Globus pallidus (tissue), 1 donor: ENCODE data around the gene KCTD7.
"Not testable (repeated sequence)": the region's sequence is repeated elsewhere in the genome, so short reads cannot be mapped to it uniquely, and the experiment has no call there.

Experiments
- DNase-seq: peaks from one replicate; pipeline ENCODE4 v3.0.0-alpha.2; 2015; ENCODE audit warnings: low spot score

Gene KCTD7

DNA sequence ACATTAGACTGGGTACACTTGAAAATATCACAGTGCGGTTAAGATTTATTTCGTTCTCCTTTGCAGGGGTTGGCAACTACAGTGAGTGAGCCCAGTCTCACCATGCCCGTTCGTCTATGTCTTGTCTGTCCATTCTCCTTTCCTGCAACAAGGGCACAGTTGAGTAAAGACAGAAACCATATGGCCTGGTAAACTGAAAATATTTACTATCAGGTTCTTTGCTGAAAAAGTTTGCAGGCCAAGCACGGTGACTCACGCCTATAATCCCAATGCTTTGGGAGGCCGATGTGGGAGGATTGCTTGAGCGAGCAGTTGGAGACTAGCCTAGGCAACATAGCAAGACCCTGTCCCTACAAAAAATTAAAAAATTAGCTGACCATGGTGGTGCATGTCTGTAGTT is 11.4 kb upstream of the KCTD7 start:
- DNase-seq, result no peak

GRCh38 chr7:66619341-66619948 is 9.2 kb upstream of the KCTD7 start:
- not testable (repeated sequence) for DNase-seq

GRCh38 chr7:66626331-66626934 is 2.2 kb upstream of the KCTD7 start:
- no peak for DNase-seq

DNA sequence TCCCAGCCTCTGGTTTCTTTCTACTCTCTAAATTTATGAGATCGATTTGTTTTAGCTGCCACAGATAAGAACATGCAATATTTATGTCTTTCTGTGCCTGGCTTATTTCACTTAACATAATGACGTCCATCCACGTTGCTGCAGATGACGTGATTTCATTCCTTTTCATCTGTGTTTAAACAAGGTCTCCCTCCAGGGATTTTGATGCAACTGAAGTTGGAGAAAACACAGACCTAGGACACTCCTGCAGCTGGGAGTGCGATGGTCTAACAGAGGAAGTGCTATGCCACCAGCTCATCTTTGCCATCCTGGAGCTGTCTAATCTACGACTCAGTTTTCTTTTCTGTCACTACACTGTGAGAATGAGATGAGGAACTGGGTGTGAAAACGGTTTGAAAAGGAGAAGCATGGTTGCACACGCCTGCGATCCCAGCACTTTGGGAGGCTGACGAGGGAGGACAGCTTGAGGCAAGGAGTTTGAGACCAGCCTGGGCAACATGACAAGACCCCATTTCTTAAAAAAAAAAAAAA is 1.5 kb upstream of the KCTD7 start:
- DNase-seq, result no peak

GRCh38 chr7:66627881-66628360 is 760 bp upstream of the KCTD7 start:
- DNase-seq, result no peak

- DNase-seq, result no peak
Measured at GRCh38 chr7:66629222-66630062, 761 bp downstream of the KCTD7 start.

GRCh38 chr7:66630531-66630930 is 1.9 kb downstream of the KCTD7 start:
- no peak for DNase-seq

- DNase-seq, result no peak
Measured at GRCh38 chr7:66631471-66631870, 2.8 kb downstream of the KCTD7 start.

DNA sequence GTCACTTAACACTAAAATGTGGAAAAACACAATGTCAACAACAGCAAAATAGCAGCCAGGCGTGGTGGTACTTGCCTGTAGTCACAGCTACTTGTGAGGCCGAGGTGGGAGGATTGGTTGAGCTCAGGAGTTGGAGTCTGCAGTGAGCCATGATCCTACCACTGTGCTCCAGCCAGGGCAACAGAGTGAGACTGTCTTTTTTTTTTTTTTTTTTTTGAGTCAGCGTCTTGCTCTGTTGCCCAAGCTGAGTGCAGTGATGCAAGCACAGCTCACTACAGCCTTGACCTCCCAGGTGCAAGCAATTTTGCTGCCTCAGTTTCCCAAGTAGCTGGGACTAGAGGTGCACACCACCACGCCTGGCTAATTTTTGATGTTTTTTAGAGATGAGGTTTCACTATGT is 6.1 kb downstream of the KCTD7 start:
- DNase-seq, result no peak

- not testable (repeated sequence) for DNase-seq
Measured at GRCh38 chr7:66635322-66635981, 6.8 kb downstream of the KCTD7 start.

- DNase-seq, result not testable (repeated sequence)
Measured at GRCh38 chr7:66635982-66636546, 7.4 kb downstream of the KCTD7 start.

DNA sequence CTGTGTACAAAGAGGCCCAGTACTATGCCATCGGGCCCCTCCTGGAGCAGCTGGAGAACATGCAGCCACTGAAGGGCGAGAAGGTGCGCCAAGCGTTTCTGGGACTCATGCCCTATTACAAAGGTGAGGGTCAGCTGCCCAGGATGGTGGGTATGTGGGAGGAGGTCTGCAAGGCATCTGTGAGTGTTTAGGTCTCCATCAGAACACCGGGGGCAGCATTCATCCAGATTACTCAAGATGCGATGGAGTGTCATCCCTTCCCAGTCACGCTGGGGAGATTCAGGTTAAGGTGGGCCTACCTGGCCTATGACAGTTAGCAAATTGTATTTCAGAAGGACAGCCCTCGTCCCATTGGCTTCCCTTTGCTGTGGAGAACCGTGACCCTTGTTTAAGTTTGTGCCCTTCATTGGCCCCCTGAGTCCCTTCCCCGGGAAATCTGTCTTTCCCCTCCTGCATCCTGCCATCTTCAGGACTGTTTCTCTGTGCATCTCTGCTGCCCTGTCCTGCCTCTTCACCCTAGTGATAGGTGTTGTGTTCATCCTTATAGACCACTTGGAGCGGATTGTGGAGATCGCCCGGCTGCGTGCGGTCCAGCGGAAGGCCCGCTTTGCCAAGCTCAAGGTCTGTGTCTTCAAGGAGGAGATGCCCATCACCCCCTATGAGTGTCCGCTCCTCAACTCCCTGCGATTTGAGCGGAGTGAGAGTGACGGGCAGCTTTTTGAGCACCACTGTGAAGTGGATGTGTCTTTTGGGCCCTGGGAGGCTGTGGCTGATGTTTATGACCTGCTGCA is 9.8 kb downstream of the KCTD7 start:
- no peak for DNase-seq

- DNase-seq, result no peak
Measured at GRCh38 chr7:66639773-66640172, 11.1 kb downstream of the KCTD7 start.

DNA sequence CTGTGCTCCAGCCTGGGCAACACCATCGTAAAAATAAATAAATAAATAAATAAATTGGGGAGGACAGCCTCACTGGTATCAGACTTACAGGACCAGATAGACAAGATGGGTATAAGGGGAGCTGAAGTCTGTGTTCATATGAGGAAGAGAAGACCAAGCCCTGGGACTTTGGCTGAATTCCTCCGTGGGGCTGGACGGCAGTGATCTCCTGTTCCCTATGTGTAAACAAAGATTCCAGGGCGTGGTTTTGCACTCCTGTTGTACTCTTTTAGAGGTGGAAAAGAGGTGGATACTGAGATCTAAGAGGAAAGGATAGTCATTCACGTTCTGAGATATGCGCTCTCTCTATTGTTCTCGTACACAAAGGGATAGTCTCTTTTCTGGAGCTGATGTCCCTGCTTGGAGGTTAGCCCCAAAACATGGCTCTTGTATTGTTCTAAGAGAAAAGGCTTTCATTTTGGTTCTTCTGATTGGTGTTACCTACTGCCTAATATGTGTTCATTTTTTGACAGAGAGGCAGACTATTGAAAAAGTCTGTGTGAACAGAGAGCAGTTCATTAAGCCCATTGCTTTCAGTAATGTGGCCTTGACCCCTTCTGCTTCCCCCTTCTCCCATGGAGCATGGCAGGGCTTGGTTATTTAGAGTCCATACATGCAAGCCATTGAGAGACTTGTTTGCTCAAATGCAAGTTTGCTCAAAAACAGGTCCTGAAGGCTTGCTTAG is 12.3 kb downstream of the KCTD7 start:
- no peak for DNase-seq

DNA sequence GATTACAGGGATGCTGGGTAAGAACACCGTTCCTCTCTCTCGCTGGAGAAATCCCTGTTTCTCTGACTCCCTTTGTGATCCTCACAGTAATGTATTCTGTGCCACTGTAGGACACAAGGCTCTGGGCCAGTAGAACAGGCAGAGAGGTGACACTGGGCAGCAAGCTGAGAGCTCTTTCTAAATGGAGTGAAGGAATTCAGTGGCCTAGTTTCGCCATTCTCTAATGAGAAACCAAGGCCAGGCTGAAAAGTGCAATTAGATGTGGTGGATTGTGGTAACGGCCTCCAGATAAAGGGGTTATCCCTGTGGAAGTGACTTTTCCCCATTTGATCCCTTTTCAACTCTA is 12.8 kb downstream of the KCTD7 start:
- DNase-seq, result peak; percentile 44

DNA sequence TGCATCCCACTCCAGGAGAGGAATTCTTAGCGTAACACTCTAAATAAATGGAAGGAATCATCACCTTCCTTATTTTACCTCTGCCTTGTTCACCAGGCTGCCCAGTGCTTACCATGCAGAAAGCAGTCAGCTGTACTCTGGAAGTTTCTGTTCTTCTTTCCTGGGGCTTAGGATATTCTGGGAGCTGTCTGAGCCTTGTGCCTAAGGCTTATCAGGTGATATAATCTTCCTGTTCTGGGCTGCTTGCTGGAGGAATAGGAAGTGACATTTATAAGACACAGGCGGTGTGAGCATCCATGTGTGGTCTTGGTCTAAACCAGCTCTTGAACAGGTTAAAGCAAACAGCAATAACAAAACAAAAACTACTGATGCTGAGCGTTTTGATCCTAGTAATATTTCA is 13.5 kb downstream of the KCTD7 start:
- peak; percentile 50 for DNase-seq

- no peak for DNase-seq
Measured at GRCh38 chr7:66642932-66643331, 14.3 kb downstream of the KCTD7 start.

- DNase-seq, result no peak
Measured at GRCh38 chr7:66643395-66643794, 14.7 kb downstream of the KCTD7 start.

GRCh38 chr7:66651026-66651425 is 22.3 kb downstream of the KCTD7 start:
- DNase-seq, result not testable (repeated sequence)

DNA sequence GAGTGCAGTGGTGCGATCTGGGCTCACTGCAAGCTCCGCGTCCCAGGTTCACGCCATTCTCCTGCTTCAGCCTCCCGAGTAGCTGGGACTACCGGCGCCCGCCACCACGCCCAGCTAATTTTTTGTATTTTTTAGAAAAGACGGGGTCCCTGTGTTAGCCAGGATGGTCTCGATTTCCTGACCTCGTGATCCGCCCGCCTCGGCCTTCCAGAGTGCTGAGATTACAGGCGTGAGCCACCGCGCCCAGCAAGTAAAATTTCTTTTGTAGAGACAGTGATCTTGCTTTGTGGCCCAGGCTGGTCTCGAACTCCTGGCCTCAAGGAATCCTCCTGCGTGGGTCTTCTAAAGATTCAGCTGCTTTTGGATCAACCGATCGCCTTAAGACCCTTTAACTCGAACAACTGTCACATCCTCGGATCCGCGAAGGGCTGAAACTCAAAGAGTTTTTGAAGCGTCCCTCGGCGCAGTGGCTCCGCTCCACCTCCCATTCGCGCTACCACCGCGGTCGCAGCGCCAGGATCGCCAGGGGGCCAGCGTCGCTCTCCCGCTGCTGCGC is 25.1 kb downstream of the KCTD7 start:
- not testable (repeated sequence) for DNase-seq
